DOHH2 (cell line): ENCODE results near the gene XRRA1.
A peak's percentile ranks its signal among the peaks of the same experiment; 100 is the strongest.

Source experiments
- H3F3A ChIP-seq: fragments of 200-600 bp; sonication (generic), shearing (Covaris generic); 2 replicates; pipeline ENCODE4 v1.6.0; 2016; ENCODE audit warnings: antibody characterized with exemption, mild to moderate bottlenecking; ENCODE audit not compliant: control insufficient read depth, insufficient read depth
- H3K27ac ChIP-seq: fragments of 200-600 bp; sonication (generic); 2 replicates; pipeline ENCODE4 v1.5.1; 2014; ENCODE audit warnings: low read depth, mild to moderate bottlenecking, low read length, moderate library complexity
- H3K27me3 ChIP-seq: fragments of 200-600 bp; sonication (generic); 2 replicates; pipeline ENCODE4 v1.6.1; 2014; ENCODE audit warnings: mild to moderate bottlenecking, low read length, mixed read lengths; ENCODE audit not compliant: control insufficient read depth
- H3K36me3 ChIP-seq: fragments of 200-600 bp; sonication (generic); 2 replicates; pipeline ENCODE4 v1.6.1; 2014; ENCODE audit warnings: mild to moderate bottlenecking, low read length, moderate library complexity, mixed read lengths; ENCODE audit not compliant: control insufficient read depth
- H3K4me1 ChIP-seq: fragments of 200-600 bp; sonication (generic); 2 replicates; pipeline ENCODE4 v1.6.1; 2014; ENCODE audit warnings: mild to moderate bottlenecking, low read length, mixed read lengths; ENCODE audit not compliant: control insufficient read depth
- H3K4me2 ChIP-seq: fragments of 200-600 bp; sonication (generic); 2 replicates; pipeline ENCODE4 v1.6.0; 2014; ENCODE audit warnings: mild to moderate bottlenecking, low read length, moderate library complexity
- H3K4me3 ChIP-seq: fragments of 200-600 bp; sonication (generic); 2 replicates; pipeline ENCODE4 v1.5.1; 2014; ENCODE audit warnings: mild to moderate bottlenecking, low read length, mixed read lengths
- H3K79me2 ChIP-seq: fragments of 200-600 bp; sonication (generic); 2 replicates; pipeline ENCODE4 v1.6.1; 2014; ENCODE audit warnings: mild to moderate bottlenecking, low read length, mixed read lengths; ENCODE audit not compliant: control insufficient read depth
- H3K9me2 ChIP-seq: fragments of 200-600 bp; sonication (generic); replicated peaks from 2 replicates; pipeline ENCODE4 v1.6.1; 2014; ENCODE audit warnings: mild to moderate bottlenecking, low read length, mixed read lengths; ENCODE audit not compliant: control insufficient read depth
- H3K9me3 ChIP-seq: fragments of 200-600 bp; sonication (generic); 2 replicates; pipeline ENCODE4 v1.6.1; 2014; ENCODE audit warnings: antibody characterized with exemption, low read length, mixed read lengths; ENCODE audit not compliant: control insufficient read depth, insufficient read depth
- H4K20me1 ChIP-seq: fragments of 200-600 bp; sonication (generic); 2 replicates; pipeline ENCODE4 v1.6.0; 2014; ENCODE audit warnings: low read depth, mild to moderate bottlenecking, antibody characterized with exemption, low read length, moderate library complexity; ENCODE audit not compliant: control insufficient read depth, insufficient read depth
- EZH2phosphoT487 ChIP-seq: fragments of 200-600 bp; sonication (generic); IDR thresholded peaks from 2 replicates; pipeline ENCODE4 v1.6.1; 2017; ENCODE audit warnings: borderline replicate concordance, mild to moderate bottlenecking, antibody characterized with exemption, low read length, moderate library complexity, mixed read lengths
- TF ChIP-seq, protein P1 (sequence below): fragments of 200-600 bp; sonication (generic); IDR thresholded peaks from one replicate; pipeline ENCODE4 v1.5.1; 2014; ENCODE audit warnings: antibody characterized with exemption, mild to moderate bottlenecking, low read depth, low read length; ENCODE audit not compliant: poor library complexity, severe bottlenecking

The XRRA1 gene

DNA sequence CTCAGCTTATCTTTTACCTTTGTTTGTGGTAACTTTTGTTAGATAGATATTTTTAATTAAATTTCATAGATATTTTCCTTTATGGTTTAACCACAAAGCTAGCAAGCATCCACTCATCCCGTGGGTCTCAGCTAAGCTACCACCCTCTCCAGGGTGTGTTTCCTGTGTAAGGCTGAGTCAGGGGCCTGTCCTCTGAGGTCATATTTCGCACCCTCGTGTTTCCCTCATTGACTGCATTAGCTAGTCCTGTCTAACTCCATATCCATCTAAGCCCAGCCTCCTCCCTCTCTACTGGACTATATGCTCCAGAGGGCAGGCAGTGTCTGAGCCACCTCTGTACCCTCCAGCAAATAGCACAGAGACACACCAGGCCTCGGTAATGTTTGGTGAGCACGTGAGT, 16.7 kb downstream of the XRRA1 start:
- Histone ChIP-seq H3K4me3 (no peak overlapping the region), H3K36me3 (peaks cover 87% of the 10 kb centered on the region), H3F3A (peaks cover 7% of the 10 kb centered on the region), H3K4me2 (no peak overlapping the region), H3K79me2 (no peaks in the 10 kb centered on the region), H3K9me3 (no peaks in the 10 kb centered on the region), H3K4me1 (no peaks in the 10 kb centered on the region), H3K27ac (no peak overlapping the region), H3K27me3 (no peaks in the 10 kb centered on the region), H4K20me1 (no peaks in the 10 kb centered on the region), H3K9me2 (no peaks in the 10 kb centered on the region)
- TF ChIP-seq, protein P1, sequence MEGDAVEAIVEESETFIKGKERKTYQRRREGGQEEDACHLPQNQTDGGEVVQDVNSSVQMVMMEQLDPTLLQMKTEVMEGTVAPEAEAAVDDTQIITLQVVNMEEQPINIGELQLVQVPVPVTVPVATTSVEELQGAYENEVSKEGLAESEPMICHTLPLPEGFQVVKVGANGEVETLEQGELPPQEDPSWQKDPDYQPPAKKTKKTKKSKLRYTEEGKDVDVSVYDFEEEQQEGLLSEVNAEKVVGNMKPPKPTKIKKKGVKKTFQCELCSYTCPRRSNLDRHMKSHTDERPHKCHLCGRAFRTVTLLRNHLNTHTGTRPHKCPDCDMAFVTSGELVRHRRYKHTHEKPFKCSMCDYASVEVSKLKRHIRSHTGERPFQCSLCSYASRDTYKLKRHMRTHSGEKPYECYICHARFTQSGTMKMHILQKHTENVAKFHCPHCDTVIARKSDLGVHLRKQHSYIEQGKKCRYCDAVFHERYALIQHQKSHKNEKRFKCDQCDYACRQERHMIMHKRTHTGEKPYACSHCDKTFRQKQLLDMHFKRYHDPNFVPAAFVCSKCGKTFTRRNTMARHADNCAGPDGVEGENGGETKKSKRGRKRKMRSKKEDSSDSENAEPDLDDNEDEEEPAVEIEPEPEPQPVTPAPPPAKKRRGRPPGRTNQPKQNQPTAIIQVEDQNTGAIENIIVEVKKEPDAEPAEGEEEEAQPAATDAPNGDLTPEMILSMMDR = no peak
- TF ChIP-seq EZH2phosphoT487 = no peak

DNA sequence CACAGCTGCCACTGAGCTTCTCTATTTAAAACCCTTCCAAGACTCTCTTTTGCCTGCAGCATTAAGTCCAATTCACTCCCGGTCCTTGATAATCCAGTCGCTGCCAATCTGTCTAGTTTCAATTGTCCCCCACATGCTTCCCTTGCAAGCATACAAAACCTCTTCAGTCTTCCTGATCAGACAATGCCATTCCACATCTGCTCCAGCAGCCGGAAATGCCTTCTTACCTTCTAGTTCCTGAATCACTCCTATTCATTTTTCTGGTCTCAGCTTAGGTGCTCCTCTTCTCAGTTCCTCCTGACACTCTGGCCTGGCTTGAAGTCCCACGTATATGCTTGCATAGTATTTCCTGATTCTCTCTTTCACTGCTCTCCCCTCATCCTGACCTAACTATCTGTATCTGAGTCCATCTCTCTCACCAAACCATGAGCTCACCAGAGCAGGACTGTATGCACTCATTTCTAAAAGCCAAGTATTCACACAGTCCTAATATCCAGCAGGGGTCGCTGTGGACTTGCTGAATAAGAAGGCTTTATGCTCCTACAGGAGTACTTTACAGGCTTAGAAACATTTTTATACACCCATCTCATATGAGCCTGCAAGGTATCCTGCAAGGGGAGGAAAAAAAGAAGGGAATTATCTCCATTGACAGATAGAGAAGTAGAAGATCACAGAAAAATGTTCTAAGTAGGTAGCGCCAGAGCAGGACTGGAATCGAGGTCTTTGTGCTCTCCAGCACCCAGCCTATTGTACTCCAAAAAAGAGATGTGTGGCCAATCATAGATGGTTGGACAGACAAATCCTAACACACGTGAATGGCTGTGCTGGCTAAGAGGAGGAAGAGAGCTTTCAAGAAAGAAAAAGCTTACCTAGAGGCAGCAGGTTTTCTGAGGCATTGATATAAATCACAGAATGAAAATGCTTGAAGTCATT, 19.2 kb downstream of the XRRA1 start:
- no peak overlapping the region for H3K27ac ChIP-seq
- H3K4me3 ChIP-seq = no peak overlapping the region
- H3K79me2 ChIP-seq = no peaks in the 10 kb centered on the region
- H3K9me2 ChIP-seq = no peaks in the 10 kb centered on the region
- TF ChIP-seq, protein P1 = peak; percentile 96
- no peak for TF ChIP-seq EZH2phosphoT487
- peaks cover 83% of the 10 kb centered on the region for H3K36me3 ChIP-seq
- H3K9me3 ChIP-seq = no peaks in the 10 kb centered on the region
- no peaks in the 10 kb centered on the region for H3K4me1 ChIP-seq
- no peak overlapping the region for H3K4me2 ChIP-seq
- H4K20me1 ChIP-seq = no peaks in the 10 kb centered on the region
- no peaks in the 10 kb centered on the region for H3K27me3 ChIP-seq
- H3F3A ChIP-seq = peaks cover 7% of the 10 kb centered on the region

DNA sequence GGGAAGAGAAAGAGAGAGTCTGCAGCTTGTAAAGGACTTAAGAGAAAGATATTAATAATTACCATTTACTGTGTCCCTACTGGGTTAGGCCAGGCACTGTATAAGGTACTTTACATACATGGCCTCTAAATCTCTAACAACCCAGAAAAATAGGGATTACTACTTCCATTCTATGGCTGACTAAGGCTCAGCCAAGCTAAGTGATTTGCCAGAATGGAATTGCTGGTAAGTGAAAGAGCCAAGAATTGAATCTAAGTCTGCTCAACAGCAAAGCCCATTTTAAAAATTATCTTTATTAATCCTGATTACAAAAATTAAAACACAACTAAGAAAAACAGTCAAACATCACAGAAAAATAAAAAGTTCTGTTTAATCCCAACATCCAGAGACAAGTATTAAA, 21.4 kb downstream of the XRRA1 start:
- H3K79me2 ChIP-seq = no peaks in the 10 kb centered on the region
- H3K36me3 ChIP-seq = peaks cover 74% of the 10 kb centered on the region
- H3K27ac ChIP-seq = no peak overlapping the region
- H3F3A ChIP-seq = peaks cover 7% of the 10 kb centered on the region
- no peaks in the 10 kb centered on the region for H4K20me1 ChIP-seq
- no peak for TF ChIP-seq EZH2phosphoT487
- TF ChIP-seq, protein P1 = no peak
- no peaks in the 10 kb centered on the region for H3K4me1 ChIP-seq
- H3K4me2 ChIP-seq = no peak overlapping the region
- no peak overlapping the region for H3K4me3 ChIP-seq
- no peaks in the 10 kb centered on the region for H3K9me3 ChIP-seq
- no peaks in the 10 kb centered on the region for H3K27me3 ChIP-seq
- H3K9me2 ChIP-seq = no peaks in the 10 kb centered on the region
